GM06990 (cell line): ENCODE data around the gene FXN.

Experiments
- DNase-seq: peaks from one replicate; pipeline ENCODE4 v3.0.0-alpha.2; 2011; ENCODE audit not compliant: insufficient read length; ENCODE audit errors: extremely low read depth
- H3K27me3 ChIP-seq: replicated peaks from 2 replicates; pipeline ENCODE4 v1.6.0; 2011; ENCODE audit warnings: low read length; ENCODE audit not compliant: control insufficient read depth, insufficient read depth
- H3K36me3 ChIP-seq: 2 replicates; pipeline ENCODE4 v1.5.1; 2011; ENCODE audit warnings: low read length; ENCODE audit not compliant: control insufficient read depth, insufficient read depth
- H3K4me3 ChIP-seq: replicated peaks from 2 replicates; pipeline ENCODE4 v1.5.1; 2011; ENCODE audit warnings: low read depth, mild to moderate bottlenecking, control low read depth, low read length
- CTCF ChIP-seq: IDR thresholded peaks from 2 replicates; pipeline ENCODE4 v1.5.1; 2011; ENCODE audit warnings: low read length, control low read depth, mild to moderate bottlenecking, inconsistent platforms; ENCODE audit not compliant: insufficient read depth, poor library complexity, severe bottlenecking

The FXN gene

GRCh38 chr9:69062195-69062594 lies 26.6 kb downstream of the FXN start:
- no peaks in the 10 kb centered on the region for H3K27me3 ChIP-seq
- H3K36me3 ChIP-seq, result peaks cover 3% of the 10 kb centered on the region
- H3K4me3 ChIP-seq, result no peak overlapping the region
- no peak for TF ChIP-seq CTCF
- DNase-seq, result no peak

- Histone ChIP-seq H3K4me3 (no peak overlapping the region), H3K27me3 (no peaks in the 10 kb centered on the region), H3K36me3 (peaks cover 4% of the 10 kb centered on the region)
- no peak for DNase-seq
- TF ChIP-seq CTCF, result no peak
Observed at GRCh38 chr9:69063839-69064238, 28.3 kb downstream of the FXN start.

- no peak for TF ChIP-seq CTCF
- no peaks in the 10 kb centered on the region for H3K27me3 ChIP-seq
- H3K36me3 ChIP-seq, result peaks cover 6% of the 10 kb centered on the region
- DNase-seq, result no peak
- no peak overlapping the region for H3K4me3 ChIP-seq
Observed at GRCh38 chr9:69065660-69066059, 30.1 kb downstream of the FXN start.

GRCh38 chr9:69066955-69067354 lies 31.4 kb downstream of the FXN start:
- no peak for TF ChIP-seq CTCF

GRCh38 chr9:69070201-69070600 lies 34.6 kb downstream of the FXN start:
- no peak for TF ChIP-seq CTCF
- Histone ChIP-seq H3K27me3 (no peaks in the 10 kb centered on the region), H3K36me3 (peaks cover 8% of the 10 kb centered on the region), H3K4me3 (no peak overlapping the region)
- DNase-seq, result no peak

More at GRCh38 chr9:69066955-69067354, 31.4 kb downstream of the FXN start:
- peaks cover 8% of the 10 kb centered on the region; the same call in 1 of the 2 replicates for H3K36me3 ChIP-seq
- H3K27me3 ChIP-seq, result no peaks in the 10 kb centered on the region
- no peak for DNase-seq
- no peak overlapping the region for H3K4me3 ChIP-seq

GRCh38 chr9:69071059-69071458 lies 35.5 kb downstream of the FXN start:
- no peaks in the 10 kb centered on the region for H3K27me3 ChIP-seq
- no peak overlapping the region for H3K4me3 ChIP-seq
- no peak for DNase-seq
- no peak for TF ChIP-seq CTCF
- H3K36me3 ChIP-seq, result peaks cover 8% of the 10 kb centered on the region
